NT2/D1 (cell line): Measurements from ENCODE around the gene FAM167B.
A peak's percentile ranks its signal among the peaks of the same experiment; 100 is the strongest.

Experiments
- DNase-seq: peaks from one replicate; pipeline ENCODE4 v3.0.0-alpha.2; 2011; ENCODE audit warnings: low read depth, low spot score
- H3K27me3 ChIP-seq: 2 replicates; pipeline ENCODE4 v1.6.0; 2011; ENCODE audit warnings: mild to moderate bottlenecking; ENCODE audit not compliant: insufficient read length, insufficient read depth
- H3K36me3 ChIP-seq: 2 replicates; pipeline ENCODE4 v1.6.1; 2011; ENCODE audit warnings: mild to moderate bottlenecking, low read length, mixed read lengths; ENCODE audit not compliant: insufficient read depth, insufficient read length
- H3K4me1 ChIP-seq: 2 replicates; pipeline ENCODE4 v1.5.1; 2011; ENCODE audit not compliant: insufficient read depth, insufficient read length
- H3K4me3 ChIP-seq: 2 replicates; pipeline ENCODE4 v1.5.1; 2011; ENCODE audit warnings: low read depth; ENCODE audit not compliant: insufficient read length
- H3K9ac ChIP-seq: 2 replicates; pipeline ENCODE4 v1.6.0; 2011; ENCODE audit warnings: low read depth; ENCODE audit not compliant: insufficient read length
- H3K9me3 ChIP-seq: 2 replicates; pipeline ENCODE4 v1.5.1; 2011; ENCODE audit warnings: mild to moderate bottlenecking, low read length; ENCODE audit not compliant: insufficient read depth
- SUZ12 ChIP-seq: IDR thresholded peaks from 2 replicates; pipeline ENCODE4 v1.6.1; 2011; ENCODE audit not compliant: insufficient read length, insufficient read depth; ENCODE audit errors: extremely low read depth
- YY1 ChIP-seq: IDR thresholded peaks from 2 replicates; pipeline ENCODE4 v1.6.1; 2011; ENCODE audit not compliant: insufficient read length, insufficient read depth
- ZNF274 ChIP-seq: IDR thresholded peaks from 2 replicates; pipeline ENCODE4 v1.6.1; 2011; ENCODE audit warnings: mild to moderate bottlenecking, low read depth, low read length

FAM167B gene

DNA sequence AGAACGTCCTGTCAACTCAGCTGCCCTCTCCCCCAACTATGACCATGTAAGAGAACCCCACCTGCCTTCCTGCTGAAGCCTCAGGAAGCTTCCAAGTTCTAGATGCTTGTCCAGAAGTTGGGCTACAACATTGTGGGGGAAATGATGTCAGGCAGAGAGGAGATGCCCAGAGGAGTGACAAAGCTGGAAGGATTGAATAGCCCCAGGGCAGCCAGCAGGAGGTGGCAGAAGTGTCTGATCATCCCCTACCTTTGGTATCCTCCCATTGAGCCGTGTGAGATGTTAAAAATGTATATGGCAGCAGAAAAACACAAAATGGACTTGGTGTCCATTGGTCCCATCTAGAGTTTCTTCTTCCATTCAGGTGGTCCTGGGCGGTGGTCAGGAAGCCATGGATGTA lies 18.3 kb upstream of the FAM167B start:
- peaks cover 2% of the 10 kb centered on the region for H3K4me1 ChIP-seq
- no peak for TF ChIP-seq SUZ12
- TF ChIP-seq YY1 = no peak
- TF ChIP-seq ZNF274 = no peak
- H3K9me3 ChIP-seq = no peaks in the 10 kb centered on the region
- no peak overlapping the region for H3K4me3 ChIP-seq
- no peaks in the 10 kb centered on the region for H3K27me3 ChIP-seq
- DNase-seq = no peak
- H3K9ac ChIP-seq = no peak overlapping the region
- H3K36me3 ChIP-seq = peaks cover 94% of the 10 kb centered on the region

DNA sequence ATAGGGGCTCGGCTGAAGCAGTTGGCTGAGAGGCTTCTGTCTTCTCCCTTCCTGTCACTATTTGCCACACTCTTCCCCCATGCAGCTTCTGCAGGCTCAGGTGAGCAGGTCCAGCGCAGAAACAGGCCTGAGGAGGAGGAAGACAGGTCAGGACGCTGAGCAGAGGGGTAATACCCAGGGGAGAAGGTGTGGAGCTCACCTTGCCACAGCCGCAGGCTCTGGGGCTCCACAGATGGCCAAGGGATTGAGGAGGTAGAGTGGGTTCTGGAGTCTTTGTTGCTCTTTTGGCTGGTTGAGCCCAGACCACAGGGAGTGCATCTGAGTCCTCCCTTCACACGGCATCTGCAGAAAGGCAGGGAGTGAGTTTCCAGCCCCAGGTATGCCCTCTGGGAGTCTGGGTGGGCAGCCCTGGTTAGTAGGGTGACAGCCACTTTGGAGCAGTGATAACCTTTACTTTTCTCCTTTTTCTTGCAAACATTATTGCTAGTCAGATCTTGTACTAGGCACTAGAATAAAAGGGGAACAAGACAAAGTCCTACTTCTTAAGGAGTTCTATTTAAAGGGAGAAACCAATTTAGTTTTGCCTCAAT lies 15.1 kb upstream of the FAM167B start:
- TF ChIP-seq SUZ12 (no peak), ZNF274 (no peak), YY1 (no peak)
- H3K9me3 ChIP-seq = no peaks in the 10 kb centered on the region
- H3K4me3 ChIP-seq = no peak overlapping the region
- H3K9ac ChIP-seq = no peak overlapping the region
- DNase-seq = no peak
- H3K27me3 ChIP-seq = no peaks in the 10 kb centered on the region
- no peaks in the 10 kb centered on the region for H3K4me1 ChIP-seq
- H3K36me3 ChIP-seq = peaks cover 85% of the 10 kb centered on the region

DNA sequence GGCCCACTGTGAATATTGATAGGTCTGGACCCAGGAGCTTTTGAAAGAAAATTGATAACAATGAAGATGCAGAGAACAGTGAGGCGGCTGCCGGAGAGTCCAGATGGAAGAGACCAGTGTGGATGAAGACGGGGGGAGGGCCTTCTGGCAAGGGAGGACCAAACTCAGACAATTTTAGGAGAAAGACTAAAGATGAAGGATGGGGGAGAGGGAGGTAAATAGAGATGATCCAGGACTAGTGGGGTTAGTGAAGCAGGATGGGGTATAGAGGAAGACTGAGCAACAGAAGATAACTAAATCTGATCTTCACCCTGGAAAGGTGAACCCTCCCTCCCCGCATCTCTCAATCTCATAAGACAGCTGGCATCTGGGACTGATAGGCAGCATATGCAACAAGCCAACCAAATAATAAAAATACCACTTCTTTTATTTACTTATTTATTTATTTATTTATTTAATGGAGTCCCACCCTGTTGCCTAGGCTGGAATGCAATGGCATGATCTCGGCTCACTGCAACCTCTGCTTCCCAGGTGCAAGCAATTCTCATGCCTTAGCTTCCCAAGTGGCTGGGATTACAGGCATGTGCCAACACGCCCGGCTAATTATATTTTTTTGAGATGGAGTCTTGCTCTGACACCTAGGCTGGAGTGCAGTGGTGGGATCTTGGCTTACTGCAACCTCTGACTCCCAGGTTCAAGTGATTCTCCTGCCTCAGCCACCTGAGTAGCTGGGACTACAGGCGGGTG lies 14.3 kb upstream of the FAM167B start:
- Histone ChIP-seq H3K36me3 (peaks cover 79% of the 10 kb centered on the region), H3K4me3 (no peak overlapping the region), H3K9ac (peak overlapping the region; percentile 29), H3K9me3 (no peaks in the 10 kb centered on the region), H3K4me1 (no peaks in the 10 kb centered on the region), H3K27me3 (no peaks in the 10 kb centered on the region)
- DNase-seq = no peak
- TF ChIP-seq YY1 (no peak), SUZ12 (no peak), ZNF274 (no peak)

DNA sequence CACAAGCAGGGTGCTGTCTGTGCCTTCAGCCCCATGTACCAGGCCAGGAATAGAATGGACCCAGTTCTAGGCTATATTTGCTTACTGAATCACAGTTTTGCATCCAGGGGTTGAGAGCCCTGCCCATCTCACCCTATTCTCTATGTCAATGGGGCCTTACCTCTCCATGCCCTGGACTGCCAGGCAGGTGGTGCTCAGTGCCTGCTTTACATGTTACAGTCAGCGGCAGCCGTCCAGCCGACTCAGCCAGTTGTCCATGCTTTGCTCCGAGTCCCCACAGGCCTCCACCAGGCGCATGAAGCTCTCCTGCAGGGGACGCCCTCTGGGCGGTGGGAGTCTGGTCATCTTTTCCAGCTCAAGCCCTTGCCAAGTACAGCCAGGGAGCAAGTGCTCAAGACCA lies 12.2 kb upstream of the FAM167B start:
- no peak overlapping the region for H3K9ac ChIP-seq
- no peak for TF ChIP-seq ZNF274
- no peak for TF ChIP-seq YY1
- TF ChIP-seq SUZ12 = no peak
- H3K36me3 ChIP-seq = peaks cover 63% of the 10 kb centered on the region
- H3K4me1 ChIP-seq = peaks cover 2% of the 10 kb centered on the region
- H3K9me3 ChIP-seq = no peaks in the 10 kb centered on the region
- H3K4me3 ChIP-seq = no peak overlapping the region
- DNase-seq = no peak
- no peaks in the 10 kb centered on the region for H3K27me3 ChIP-seq

DNA sequence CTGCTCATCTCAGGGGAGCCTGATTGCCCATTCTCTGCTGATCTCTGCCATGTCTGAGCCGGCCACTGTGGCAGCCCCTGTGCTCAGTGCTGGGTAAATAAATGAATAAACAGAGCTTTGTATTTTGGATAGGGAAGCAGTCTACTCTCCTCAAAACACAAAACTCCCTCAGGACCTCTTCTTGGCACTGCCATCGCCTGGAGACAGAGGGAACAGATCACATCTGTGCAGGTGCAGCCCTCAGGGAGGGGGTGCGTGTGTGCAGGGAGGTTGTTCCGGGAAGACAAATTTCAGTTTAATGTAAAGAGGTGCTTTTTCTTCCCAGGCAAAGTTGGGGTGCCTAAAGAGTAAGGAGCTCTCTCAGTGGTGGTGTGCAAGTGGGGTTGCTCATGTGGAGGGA lies 7.7 kb upstream of the FAM167B start:
- Histone ChIP-seq H3K9me3 (no peaks in the 10 kb centered on the region), H3K9ac (peak overlapping the region; percentile 84), H3K27me3 (no peaks in the 10 kb centered on the region), H3K4me1 (peaks cover 9% of the 10 kb centered on the region), H3K4me3 (no peak overlapping the region), H3K36me3 (peaks cover 18% of the 10 kb centered on the region)
- no peak for TF ChIP-seq YY1
- no peak for TF ChIP-seq SUZ12
- TF ChIP-seq ZNF274 = no peak
- DNase-seq = no peak

DNA sequence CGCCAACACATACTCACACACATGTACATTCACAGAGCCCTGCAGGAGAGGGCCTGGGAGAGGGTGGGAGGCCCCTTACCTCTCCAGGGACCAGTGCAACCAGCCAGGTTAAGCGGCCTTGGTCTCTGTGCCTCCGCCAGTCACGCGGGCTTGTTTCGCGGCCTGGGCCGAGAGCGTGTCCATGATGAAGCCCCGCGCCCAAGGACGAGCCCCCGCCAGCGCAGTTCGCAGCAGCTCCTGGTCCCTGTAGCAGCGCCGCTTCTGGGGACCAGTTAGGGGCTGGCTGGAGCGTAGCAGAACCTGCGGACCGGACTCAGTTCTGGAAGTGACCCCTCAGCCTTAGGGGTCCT lies 7.3 kb upstream of the FAM167B start:
- H3K4me3 ChIP-seq = peak overlapping the region; percentile 68
- no peaks in the 10 kb centered on the region for H3K27me3 ChIP-seq
- no peaks in the 10 kb centered on the region for H3K9me3 ChIP-seq
- peaks cover 14% of the 10 kb centered on the region for H3K36me3 ChIP-seq
- H3K4me1 ChIP-seq = peaks cover 9% of the 10 kb centered on the region
- H3K9ac ChIP-seq = peak overlapping the region; percentile 84
- TF ChIP-seq ZNF274 (no peak), YY1 (no peak), SUZ12 (no peak)
- no peak for DNase-seq

DNA sequence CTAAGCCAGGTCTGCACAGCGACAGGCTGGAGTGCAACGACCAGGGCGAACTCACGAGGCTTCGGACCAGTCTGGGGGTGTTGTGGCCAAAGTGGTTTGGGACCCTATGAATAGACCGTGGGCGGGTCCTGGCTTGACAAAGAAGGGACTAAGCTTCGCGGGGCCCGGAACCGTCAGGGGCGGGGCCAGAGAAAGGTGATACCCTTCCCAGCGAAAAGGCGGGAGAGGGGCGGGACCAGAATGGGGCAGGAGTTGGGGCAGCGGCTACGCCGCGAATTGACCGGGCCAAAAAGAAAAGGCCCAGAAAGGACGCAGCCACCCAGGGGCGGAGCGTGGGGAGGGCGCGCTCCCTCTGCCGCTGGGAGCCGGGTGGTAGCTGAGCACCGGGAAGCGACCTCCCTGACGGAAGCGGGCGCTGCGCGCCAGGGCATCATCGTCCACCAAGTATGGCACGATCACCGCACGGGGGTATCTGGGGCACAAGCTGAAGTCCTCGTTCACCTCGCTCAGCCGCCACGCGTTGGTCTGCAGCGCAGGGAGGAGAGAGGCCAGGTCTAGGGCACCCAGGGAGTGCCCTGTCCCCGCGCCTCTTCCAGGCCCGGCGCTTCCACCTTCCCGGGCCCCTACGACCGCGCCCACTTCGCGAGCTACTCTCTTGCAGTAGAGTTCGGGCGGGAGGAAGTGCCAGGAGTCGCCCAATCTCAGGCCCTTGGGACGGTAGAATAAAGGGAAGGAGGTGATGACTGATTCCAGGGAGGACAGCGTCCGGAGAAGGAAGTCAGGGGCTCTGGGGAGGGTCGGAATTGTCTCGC lies 6.7 kb upstream of the FAM167B start:
- peaks cover 9% of the 10 kb centered on the region for H3K4me1 ChIP-seq
- peak overlapping the region; percentile 68 for H3K4me3 ChIP-seq
- no peaks in the 10 kb centered on the region for H3K9me3 ChIP-seq
- no peak for TF ChIP-seq SUZ12
- peaks cover 9% of the 10 kb centered on the region for H3K36me3 ChIP-seq
- H3K27me3 ChIP-seq = no peaks in the 10 kb centered on the region
- no peak for DNase-seq
- H3K9ac ChIP-seq = peak overlapping the region; percentile 89
